IMR-90 (cell line): ENCODE data around the gene MTMR3. TPM values are rescaled to one million over a fixed set of nuclear protein-coding genes. Genes with fewer than 3 reads are reported as not detected.

Experiments
- ATAC-seq: fragments of 200-7000 bp; cut with Tn5 transposase; 2 replicates; pipeline ENCODE4 v1.9.1; 2020; ENCODE audit warnings: low read depth, mild to moderate bottlenecking, moderate library complexity
- BruUV-seq: library from RNA; stranded (reverse); fragments of 400-500 nt; replicated peaks from 2 replicates; lab custom pipeline; 2021; lab: Mats Ljungman, UMichigan
- CTCF ChIA-PET: fragments of 300-600 bp; formaldehyde crosslinking; extraction: SDS; loops from one replicate; lab custom pipeline; 2021; ENCODE audit warnings: antibody characterized with exemption; lab: Yijun Ruan, JAX
- POLR2A ChIA-PET: fragments of 300-600 bp; sonication (Branson Sonifier 250); formaldehyde crosslinking; loops from one replicate; lab custom pipeline; 2022; ENCODE audit warnings: antibody characterized with exemption; ENCODE audit not compliant: unreplicated experiment; lab: Charles Lee
- DNase-seq: peaks from one replicate; pipeline ENCODE4 v3.0.0; 2013
- H2AFZ ChIP-seq: replicated peaks from 2 replicates; pipeline ENCODE3; 2013; ENCODE audit warnings: low read length, mild to moderate bottlenecking; ENCODE audit not compliant: poor library complexity
- H2AK5ac ChIP-seq: 2 replicates; pipeline ENCODE4 v1.6.1; 2013; ENCODE audit warnings: low read depth, low read length, inconsistent platforms
- H2AK9ac ChIP-seq: replicated peaks from 2 replicates; pipeline ENCODE3; 2013; ENCODE audit warnings: mild to moderate bottlenecking, low read depth, low read length, moderate library complexity; ENCODE audit not compliant: poor library complexity
- H2BK120ac ChIP-seq: 2 replicates; pipeline ENCODE4 v1.6.1; 2013; ENCODE audit warnings: low read depth, low read length, inconsistent platforms
- H2BK15ac ChIP-seq: 3 replicates; pipeline ENCODE4 v1.6.1; 2013; ENCODE audit warnings: low read depth, low read length, inconsistent platforms
- H2BK20ac ChIP-seq: 2 replicates; pipeline ENCODE4 v1.6.1; 2013; ENCODE audit warnings: low read depth, mild to moderate bottlenecking, inconsistent platforms, low read length, moderate library complexity
- H2BK5ac ChIP-seq: 2 replicates; pipeline ENCODE4 v1.6.1; 2013; ENCODE audit warnings: mild to moderate bottlenecking, low read depth, low read length, inconsistent platforms; ENCODE audit not compliant: poor library complexity, severe bottlenecking
- H3K14ac ChIP-seq: replicated peaks from 2 replicates; pipeline ENCODE4 v1.6.1; 2013; ENCODE audit warnings: low read depth, low read length, inconsistent platforms
- H3K18ac ChIP-seq: 2 replicates; pipeline ENCODE4 v1.6.1; 2013; ENCODE audit warnings: low read depth, low read length, control low read depth
- H3K23ac ChIP-seq: 2 replicates; pipeline ENCODE4 v1.6.1; 2013; ENCODE audit warnings: low read depth, low read length, inconsistent platforms
- H3K27ac ChIP-seq: 2 replicates; pipeline ENCODE4 v1.5.1; 2013; ENCODE audit warnings: mild to moderate bottlenecking, control low read depth, low read length; ENCODE audit not compliant: insufficient read depth
- H3K27me3 ChIP-seq: 2 replicates; pipeline ENCODE4 v1.6.1; 2013; ENCODE audit warnings: low read length; ENCODE audit not compliant: control insufficient read depth, insufficient read depth
- H3K36me3 ChIP-seq: 2 replicates; pipeline ENCODE4 v1.6.1; 2013; ENCODE audit warnings: low read length, mixed read lengths; ENCODE audit not compliant: control insufficient read depth, insufficient read depth
- H3K4ac ChIP-seq: 2 replicates; pipeline ENCODE4 v1.6.1; 2013; ENCODE audit warnings: low read depth, low read length, inconsistent platforms
- H3K4me1 ChIP-seq: 2 replicates; pipeline ENCODE4 v1.6.1; 2013; ENCODE audit warnings: low read length, mixed read lengths; ENCODE audit not compliant: control insufficient read depth, insufficient read depth
- H3K4me2 ChIP-seq: 2 replicates; pipeline ENCODE4 v1.6.1; 2013; ENCODE audit warnings: low read depth, mild to moderate bottlenecking, control low read depth, low read length, moderate library complexity
- H3K4me3 ChIP-seq: 2 replicates; pipeline ENCODE4 v1.5.1; 2013; ENCODE audit warnings: low read depth, mild to moderate bottlenecking, control low read depth, low read length, moderate library complexity; ENCODE audit not compliant: insufficient read depth
- H3K56ac ChIP-seq: 2 replicates; pipeline ENCODE4 v1.6.1; 2013; ENCODE audit warnings: low read length, inconsistent platforms; ENCODE audit not compliant: insufficient read depth; ENCODE audit errors: extremely low read depth
- H3K79me1 ChIP-seq, 2 experiments: 2 replicates each; pipeline ENCODE4 v1.6.1; 2013; ENCODE audit warnings: low read length in 2 of 2, inconsistent platforms in 1 of 2, low read depth in 1 of 2
- H3K9ac ChIP-seq: 2 replicates; pipeline ENCODE4 v1.6.1; 2013; ENCODE audit warnings: low read depth, low read length, control low read depth
- H3K9me1 ChIP-seq: 2 replicates; pipeline ENCODE4 v1.6.1; 2013; ENCODE audit warnings: low read length, inconsistent platforms; ENCODE audit not compliant: insufficient read depth
- H3K9me3 ChIP-seq: 2 replicates; pipeline ENCODE4 v1.6.1; 2013; ENCODE audit warnings: low read length; ENCODE audit not compliant: control insufficient read depth, insufficient read depth
- H4K20me1 ChIP-seq: 2 replicates; pipeline ENCODE4 v1.6.1; 2013; ENCODE audit warnings: low read length, inconsistent platforms; ENCODE audit not compliant: insufficient read depth
- H4K5ac ChIP-seq: 2 replicates; pipeline ENCODE4 v1.6.1; 2013; ENCODE audit warnings: mild to moderate bottlenecking, low read depth, low read length, control low read depth
- H4K8ac ChIP-seq, 2 experiments: 2 replicates each; pipeline ENCODE4 v1.6.1; 2013; ENCODE audit warnings: low read depth in 2 of 2, low read length in 2 of 2, control low read depth in 1 of 2, inconsistent platforms in 1 of 2
- H4K91ac ChIP-seq: 2 replicates; pipeline ENCODE4 v1.6.1; 2013; ENCODE audit warnings: low read depth, low read length, inconsistent platforms; ENCODE audit not compliant: insufficient read depth
- BHLHE40 ChIP-seq: fragments of 150-350 bp; IDR thresholded peaks from 2 replicates; pipeline ENCODE4 v1.6.1; 2016; ENCODE audit warnings: mild to moderate bottlenecking, low read depth, low read length
- CEBPB ChIP-seq: IDR thresholded peaks from 2 replicates; pipeline ENCODE4 v1.6.1; 2012; ENCODE audit warnings: low read depth, low read length, improper control_type of control experiment
- CHD1 ChIP-seq: IDR thresholded peaks from 2 replicates; pipeline ENCODE4 v1.6.1; 2012; ENCODE audit warnings: low read depth, low read length, improper control_type of control experiment
- FOS ChIP-seq: fragments of 150-350 bp; IDR thresholded peaks from 2 replicates; pipeline ENCODE4 v1.6.1; 2016; ENCODE audit warnings: low read depth, low read length
- MAFK ChIP-seq: IDR thresholded peaks from 2 replicates; pipeline ENCODE4 v1.6.1; 2012; ENCODE audit warnings: low read depth, low read length, improper control_type of control experiment
- MAZ ChIP-seq: IDR thresholded peaks from 2 replicates; pipeline ENCODE4 v1.6.1; 2012; ENCODE audit warnings: low read depth, mild to moderate bottlenecking, low read length, improper control_type of control experiment, moderate library complexity, borderline replicate concordance
- MXI1 ChIP-seq: IDR thresholded peaks from 2 replicates; pipeline ENCODE4 v1.6.1; 2012; ENCODE audit warnings: low read depth, mild to moderate bottlenecking, low read length, moderate library complexity, borderline replicate concordance
- NFE2L2 ChIP-seq: fragments of 150-350 bp; IDR thresholded peaks from 2 replicates; pipeline ENCODE4 v1.6.1; 2016; ENCODE audit warnings: low read depth, mild to moderate bottlenecking, low read length
- RCOR1 ChIP-seq: IDR thresholded peaks from 2 replicates; pipeline ENCODE4 v1.6.1; 2012; ENCODE audit warnings: mild to moderate bottlenecking, low read length, improper control_type of control experiment; ENCODE audit not compliant: insufficient replicate concordance
- SMC3 ChIP-seq: fragments of 150-350 bp; IDR thresholded peaks from 2 replicates; pipeline ENCODE4 v1.6.1; 2016; ENCODE audit warnings: low read depth, mild to moderate bottlenecking, antibody characterized with exemption, low read length, moderate library complexity
- WGBS, 2 experiments: methylation state at CpG; one replicate each; pipeline versions ENCODE4 v1.1.5 to v1.1.7; 2013; ENCODE audit warnings: missing lambda C conversion rate in 2 of 2; ENCODE audit not compliant: insufficient read length in 1 of 2; ENCODE audit errors: extremely low coverage in 2 of 2; 5-methylcytosine and 5-hydroxymethylcytosine counted together
- dilution Hi-C: fragments of 300-500 bp; cut with HindIII; formaldehyde crosslinking; loops from one replicate; pipeline ENCODE4 v1.14.3; 2018; ENCODE audit warnings: low sequenced_read_pairs; ENCODE audit not compliant: unreplicated experiment
- in situ Hi-C: fragments of 300-500 bp; cut with MboI; formaldehyde crosslinking; loops from 3 replicates; pipeline ENCODE4 v1.14.3; 2019; ENCODE audit warnings: low sequenced_read_pairs, inconsistent platforms, mixed read lengths
- intact Hi-C: fragments of 100-400 bp; cut with micrococcal nuclease; formaldehyde crosslinking; loops from 2 replicates; pipeline ENCODE4 v1.10.0; 2022
- polyA plus RNA-seq, 3 experiments: library from polyadenylated mRNA; depleted of rRNA; stranded (reverse); fragments of >200 nt; gene quantifications; 2 replicates each; pipeline ENCODE4 v1.2.3, GENCODE V29; 2012; ENCODE audit warnings: low replicate concordance in 1 of 3
- total RNA-seq: library from RNA; depleted of rRNA; stranded (reverse); fragments of >200 nt; gene quantifications from 2 replicates; pipeline ENCODE4 v1.2.3, GENCODE V29; 2012
- TF ChIP-seq, protein P1 (sequence below): fragments of 150-350 bp; IDR thresholded peaks from 2 replicates; pipeline ENCODE4 v1.6.1; 2017; ENCODE audit warnings: mild to moderate bottlenecking, antibody characterized with exemption, low read length, low read depth
- TF ChIP-seq, protein P2 (sequence below): conservative IDR thresholded peaks from 2 replicates; pipeline ENCODE4 v1.5.1; 2012; ENCODE audit warnings: mild to moderate bottlenecking, low read depth, low read length, improper control_type of control experiment

MTMR3 gene
- total and polyA plus RNA-seq, 2 of the 4 experiments (the other 2 are of a cell fraction): 21.3 to 29.4 TPM

DNA sequence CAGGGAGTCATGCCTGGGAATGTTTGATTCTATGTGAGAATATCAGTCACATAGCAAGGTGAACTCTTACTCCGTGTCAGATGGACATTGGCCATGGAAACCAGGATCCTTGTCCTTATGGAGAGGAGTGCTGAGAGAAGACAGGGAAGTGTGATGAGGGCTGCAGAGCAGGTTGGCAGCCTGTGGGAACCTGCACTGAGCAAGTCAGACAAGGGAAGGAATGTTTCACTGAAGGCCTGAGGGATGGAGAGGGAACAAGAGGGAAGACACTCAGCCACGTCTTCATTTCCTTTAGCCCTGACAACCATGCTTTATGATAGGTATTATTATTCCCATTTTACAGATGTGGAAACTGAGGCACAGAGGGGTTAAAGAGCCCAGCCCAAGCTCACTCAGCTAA, 158.9 kb downstream of the MTMR3 start:
- no peak for ATAC-seq
- CTCF ChIA-PET: no interaction called here

More for the DNA sequence above, 158.9 kb downstream of the MTMR3 start:
- H4K8ac ChIP-seq: no peak overlapping the region
- H4K5ac ChIP-seq: no peak overlapping the region
- no peak overlapping the region; the same call in 1 of the 2 replicates for H2AK5ac ChIP-seq
- no peaks in the 10 kb centered on the region for H3K36me3 ChIP-seq
- dilution Hi-C loops (loop anchor here (25.0 kb wide), 1 partner anchor 355 kb away; no protein-coding TSS in a partner anchor), in situ Hi-C loops (no loop called here), intact Hi-C loops (no loop called here)
- H3K4me2 ChIP-seq: no peak overlapping the region
- H3K9ac ChIP-seq: no peak overlapping the region
- no peak overlapping the region for H2BK20ac ChIP-seq
- no peak overlapping the region for H3K56ac ChIP-seq
- DNase-seq: no peak
- H3K4me3 ChIP-seq: no peak overlapping the region
- no peaks in the 10 kb centered on the region for H3K79me1 ChIP-seq
- H3K9me1 ChIP-seq: peaks cover 8% of the 10 kb centered on the region
- no peak overlapping the region for H2AK9ac ChIP-seq
- no peak for TF ChIP-seq MAZ
- no peak for TF ChIP-seq BHLHE40
- no peak for TF ChIP-seq MXI1
- TF ChIP-seq MAFK: no peak
- TF ChIP-seq CHD1: no peak
- TF ChIP-seq FOS: no peak
- no peak for TF ChIP-seq SMC3
- TF ChIP-seq RCOR1: no peak
- TF ChIP-seq, protein P1, sequence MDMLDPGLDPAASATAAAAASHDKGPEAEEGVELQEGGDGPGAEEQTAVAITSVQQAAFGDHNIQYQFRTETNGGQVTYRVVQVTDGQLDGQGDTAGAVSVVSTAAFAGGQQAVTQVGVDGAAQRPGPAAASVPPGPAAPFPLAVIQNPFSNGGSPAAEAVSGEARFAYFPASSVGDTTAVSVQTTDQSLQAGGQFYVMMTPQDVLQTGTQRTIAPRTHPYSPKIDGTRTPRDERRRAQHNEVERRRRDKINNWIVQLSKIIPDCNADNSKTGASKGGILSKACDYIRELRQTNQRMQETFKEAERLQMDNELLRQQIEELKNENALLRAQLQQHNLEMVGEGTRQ: no peak
- no peak for TF ChIP-seq CEBPB
- TF ChIP-seq NFE2L2: no peak
- TF ChIP-seq, protein P2, sequence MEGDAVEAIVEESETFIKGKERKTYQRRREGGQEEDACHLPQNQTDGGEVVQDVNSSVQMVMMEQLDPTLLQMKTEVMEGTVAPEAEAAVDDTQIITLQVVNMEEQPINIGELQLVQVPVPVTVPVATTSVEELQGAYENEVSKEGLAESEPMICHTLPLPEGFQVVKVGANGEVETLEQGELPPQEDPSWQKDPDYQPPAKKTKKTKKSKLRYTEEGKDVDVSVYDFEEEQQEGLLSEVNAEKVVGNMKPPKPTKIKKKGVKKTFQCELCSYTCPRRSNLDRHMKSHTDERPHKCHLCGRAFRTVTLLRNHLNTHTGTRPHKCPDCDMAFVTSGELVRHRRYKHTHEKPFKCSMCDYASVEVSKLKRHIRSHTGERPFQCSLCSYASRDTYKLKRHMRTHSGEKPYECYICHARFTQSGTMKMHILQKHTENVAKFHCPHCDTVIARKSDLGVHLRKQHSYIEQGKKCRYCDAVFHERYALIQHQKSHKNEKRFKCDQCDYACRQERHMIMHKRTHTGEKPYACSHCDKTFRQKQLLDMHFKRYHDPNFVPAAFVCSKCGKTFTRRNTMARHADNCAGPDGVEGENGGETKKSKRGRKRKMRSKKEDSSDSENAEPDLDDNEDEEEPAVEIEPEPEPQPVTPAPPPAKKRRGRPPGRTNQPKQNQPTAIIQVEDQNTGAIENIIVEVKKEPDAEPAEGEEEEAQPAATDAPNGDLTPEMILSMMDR: no peak
- no peak overlapping the region for H2BK5ac ChIP-seq
- no peak overlapping the region for H3K27ac ChIP-seq
- H3K27me3 ChIP-seq: no peaks in the 10 kb centered on the region
- H2BK15ac ChIP-seq: no peak overlapping the region
- H3K14ac ChIP-seq: no peak overlapping the region
- H3K18ac ChIP-seq: no peak overlapping the region
- H3K4me1 ChIP-seq: peaks cover 6% of the 10 kb centered on the region
- 100% methylated on average over 1 of the region's 2 CpGs; no CpG with 5 or more reads in 1 of the 2 experiments for WGBS, 2 experiments
- no peaks in the 10 kb centered on the region for H4K20me1 ChIP-seq
- H4K91ac ChIP-seq: no peak overlapping the region
- BruUV-seq: no TSS peak
- no peak overlapping the region for H3K23ac ChIP-seq
- H3K4ac ChIP-seq: no peak overlapping the region
- POLR2A ChIA-PET: no interaction called here
- no peaks in the 10 kb centered on the region for H3K9me3 ChIP-seq
- H2AFZ ChIP-seq: no peak overlapping the region
- no peak overlapping the region for H2BK120ac ChIP-seq
